NCI-H345 (cell line): ENCODE results near the gene TANC1.
A peak's percentile ranks its signal among the peaks of the same experiment; 100 is the strongest.

Source experiments
- DNase-seq: peaks from one replicate; lab custom pipeline; 2025; lab: John Stamatoyannopoulos, UW

The TANC1 gene

DNA sequence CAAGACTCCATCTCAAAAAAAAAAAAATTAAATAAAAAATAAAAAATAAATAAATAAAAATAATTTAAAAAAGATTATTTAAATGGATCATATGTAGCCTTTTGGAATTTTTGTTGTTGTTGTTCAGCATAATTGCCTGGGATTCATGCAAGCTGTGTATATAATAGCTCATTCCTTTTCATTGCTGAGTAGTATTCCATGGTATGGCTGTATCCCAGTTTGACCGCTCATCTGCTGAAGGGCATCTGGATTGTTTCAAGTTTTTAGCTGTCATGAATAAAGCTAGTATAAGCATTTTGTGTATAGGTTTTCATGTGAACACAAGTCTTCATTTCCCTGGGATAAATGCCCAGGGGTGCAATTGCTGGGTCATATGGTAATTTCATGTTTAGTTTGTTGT is 6.4 kb upstream of the TANC1 start:
- no peak for DNase-seq

DNA sequence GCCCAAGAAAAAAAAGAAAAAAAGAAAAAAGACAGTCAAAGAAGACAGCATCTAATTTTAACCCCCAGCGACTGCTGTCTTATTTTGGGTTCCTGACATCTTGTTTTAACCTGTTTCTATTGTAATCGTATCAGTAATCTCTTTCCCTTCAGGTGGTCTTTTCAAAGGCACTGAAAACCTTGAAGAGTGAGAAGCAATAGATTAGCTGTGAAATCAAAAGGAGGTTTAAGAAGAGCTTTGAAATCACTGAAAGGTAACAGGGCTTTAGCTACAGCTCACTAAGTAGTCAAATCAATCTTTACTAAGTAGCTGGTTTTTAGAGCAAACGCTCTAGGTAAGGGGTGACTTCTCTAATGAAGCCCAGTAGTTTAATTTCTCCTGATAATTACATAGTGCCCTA is 5.4 kb upstream of the TANC1 start:
- no peak for DNase-seq

DNA sequence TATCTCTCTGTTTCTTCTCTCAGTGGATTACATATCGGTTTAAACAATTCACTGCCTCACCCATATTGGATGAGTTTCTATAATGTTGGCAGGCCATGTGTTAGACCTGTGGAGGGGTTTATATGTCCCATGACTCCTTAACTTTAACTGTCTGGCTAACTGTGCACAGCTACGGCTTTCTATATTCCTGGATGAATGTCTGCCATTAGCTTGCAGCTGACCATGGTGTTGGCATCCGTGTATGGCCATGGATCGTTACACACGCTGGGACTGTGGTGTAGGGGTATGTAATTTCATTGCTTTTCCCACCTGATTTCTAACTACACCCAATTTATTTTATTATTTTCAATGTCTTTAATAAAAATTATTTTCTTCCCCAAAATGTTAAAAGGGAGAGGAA is 3.3 kb upstream of the TANC1 start:
- no peak for DNase-seq

DNA sequence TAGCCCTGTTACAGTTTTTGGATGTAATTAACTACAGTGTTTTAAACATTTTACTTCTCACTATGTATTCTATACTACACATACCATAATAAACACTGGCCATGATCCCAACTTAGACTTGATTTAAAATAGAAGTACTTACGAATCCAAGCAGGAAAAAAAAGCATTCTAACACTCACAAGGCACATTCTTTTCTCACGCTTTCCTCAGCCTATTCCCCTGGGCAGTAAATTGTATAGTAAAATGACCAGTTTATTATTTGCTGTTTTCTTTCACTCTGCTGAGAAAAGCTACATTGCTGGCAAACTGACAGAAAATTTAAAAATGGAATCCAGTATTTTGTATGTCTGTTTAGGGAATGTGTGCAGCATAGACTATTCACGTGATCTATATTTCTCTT is 2.8 kb upstream of the TANC1 start:
- no peak for DNase-seq

DNA sequence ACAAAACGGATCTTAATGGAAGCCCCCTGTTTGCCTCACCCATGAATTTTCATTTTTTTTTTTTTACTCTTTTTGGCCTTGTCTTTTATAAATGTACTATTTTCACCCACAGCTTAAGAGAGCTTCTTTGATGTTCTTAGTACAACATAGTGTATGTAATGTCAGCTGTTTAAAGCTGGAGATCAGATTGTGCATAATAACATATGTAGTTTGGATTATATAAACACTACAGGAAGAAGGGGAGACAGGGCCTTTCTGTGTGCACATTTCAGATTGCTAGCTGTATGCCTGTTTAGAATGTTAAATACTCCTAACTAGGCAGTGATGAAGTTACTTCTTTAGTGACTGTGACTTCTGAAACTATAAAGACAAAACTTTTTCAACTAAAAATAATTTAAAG is 2.1 kb upstream of the TANC1 start:
- no peak for DNase-seq

DNA sequence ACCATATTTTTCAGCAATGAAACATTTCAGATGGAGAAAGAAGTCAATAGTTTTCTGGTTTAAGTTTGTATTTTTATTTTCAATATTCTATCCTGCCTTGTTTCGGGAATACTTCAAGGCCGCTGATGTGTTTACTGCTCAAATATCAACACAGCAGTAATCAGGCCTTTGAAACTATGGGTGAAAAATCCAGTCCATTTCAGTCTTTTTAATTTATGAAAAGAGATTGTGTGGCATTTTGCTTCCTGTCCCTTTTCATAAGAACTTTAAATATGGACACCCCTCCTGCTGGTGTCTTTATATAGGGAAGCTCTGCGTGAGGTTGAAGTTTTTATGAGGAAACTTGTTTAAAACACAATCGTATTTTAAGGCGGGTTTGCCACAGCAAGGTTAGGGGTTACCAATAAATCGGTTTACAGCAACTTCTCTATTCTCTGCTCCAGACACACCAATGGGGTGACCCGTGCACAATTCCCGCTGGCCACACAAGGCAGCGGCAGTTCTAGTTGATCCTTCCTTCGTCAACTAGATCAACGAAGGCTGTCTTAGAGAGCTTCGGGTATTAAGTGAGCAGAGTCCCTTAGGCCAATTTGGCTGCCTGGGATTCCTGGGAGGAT is 1.2 kb upstream of the TANC1 start:
- no peak for DNase-seq

DNA sequence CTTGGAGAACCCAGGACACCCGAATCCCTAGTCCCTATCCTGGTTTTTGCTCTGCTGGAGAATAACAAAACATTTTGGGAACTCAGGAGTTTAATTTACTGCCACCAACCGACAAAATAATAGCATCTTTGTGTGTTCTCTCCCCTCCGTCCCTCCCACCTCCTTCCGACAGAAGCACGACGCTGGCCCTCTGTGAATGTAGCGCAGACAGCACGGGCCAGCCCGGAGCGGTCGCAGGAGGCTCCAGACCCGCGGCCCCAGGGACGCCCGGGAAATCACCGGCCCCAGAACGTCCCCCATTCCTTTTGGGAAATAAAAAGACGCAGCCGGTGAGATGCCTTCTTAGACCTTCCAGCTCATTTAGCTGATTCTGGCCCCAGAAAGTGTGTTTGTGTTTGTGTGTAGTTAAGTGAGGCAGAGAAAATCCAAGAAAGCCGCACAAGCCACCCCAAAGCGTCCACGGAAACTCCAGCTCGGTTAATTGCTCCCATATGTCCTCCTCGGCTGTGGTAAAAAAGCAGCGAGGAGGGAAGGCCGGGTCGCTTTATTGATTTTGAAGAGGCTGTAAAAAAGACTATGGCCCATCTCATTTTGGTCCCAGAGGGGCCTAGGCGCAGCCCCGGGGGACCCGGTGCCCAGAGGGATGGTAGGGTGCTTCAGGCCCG is 577 bp upstream of the TANC1 start:
- no peak for DNase-seq

DNA sequence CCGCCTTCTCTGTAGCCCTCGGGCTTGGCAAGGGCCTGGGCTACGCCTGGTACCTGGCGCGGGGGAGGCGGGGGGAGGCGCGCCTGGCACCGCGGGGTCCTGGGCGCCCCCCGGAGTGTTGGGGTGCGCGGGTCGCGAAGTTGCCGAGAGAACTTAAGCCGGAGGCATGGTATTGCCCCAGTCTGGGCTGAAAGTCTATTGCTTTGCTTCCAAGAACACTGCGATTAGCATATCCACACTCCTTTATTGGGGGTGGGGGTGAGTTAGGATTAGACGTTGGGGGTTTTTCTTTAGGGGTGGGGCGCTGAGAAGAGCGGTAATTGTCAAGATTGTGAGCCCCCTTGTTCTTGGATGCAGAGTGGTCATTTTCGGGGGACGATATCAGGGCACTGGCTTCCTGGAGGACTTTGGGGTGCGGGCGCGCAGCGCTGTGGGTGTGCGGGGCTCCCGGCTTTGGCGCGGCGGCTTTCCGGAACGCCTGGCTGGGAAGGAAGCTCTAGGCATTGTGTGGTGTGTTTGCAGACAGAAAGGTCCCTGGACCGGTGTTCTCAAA is 798 bp downstream of the TANC1 start:
- no peak for DNase-seq

DNA sequence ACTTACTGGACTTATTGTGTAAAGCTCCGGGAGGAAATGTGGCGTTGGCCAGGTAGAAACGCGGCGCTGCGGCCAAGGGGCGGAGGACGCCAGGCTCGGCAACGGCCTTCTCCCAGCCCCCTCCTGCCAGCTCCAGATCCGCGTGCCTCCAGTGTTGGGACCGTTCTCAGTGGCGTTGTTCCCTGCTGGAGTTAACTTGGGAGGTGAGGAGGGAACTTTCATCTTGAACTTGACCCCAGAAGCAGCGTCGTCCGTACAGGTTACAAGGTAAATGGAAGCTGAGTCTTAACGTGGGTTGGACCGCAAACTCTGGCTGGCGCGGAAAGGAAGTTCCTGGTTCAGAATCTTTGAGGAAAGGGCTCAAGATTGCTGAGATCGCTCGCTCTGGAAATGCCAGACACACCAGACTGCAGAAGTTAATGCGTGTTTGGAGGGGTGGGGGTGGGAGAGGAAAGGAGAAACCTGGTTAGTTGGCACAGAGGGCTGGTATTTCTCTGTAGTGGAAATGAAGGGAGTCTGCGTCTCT is 1.3 kb downstream of the TANC1 start:
- DNase-seq, result no peak

DNA sequence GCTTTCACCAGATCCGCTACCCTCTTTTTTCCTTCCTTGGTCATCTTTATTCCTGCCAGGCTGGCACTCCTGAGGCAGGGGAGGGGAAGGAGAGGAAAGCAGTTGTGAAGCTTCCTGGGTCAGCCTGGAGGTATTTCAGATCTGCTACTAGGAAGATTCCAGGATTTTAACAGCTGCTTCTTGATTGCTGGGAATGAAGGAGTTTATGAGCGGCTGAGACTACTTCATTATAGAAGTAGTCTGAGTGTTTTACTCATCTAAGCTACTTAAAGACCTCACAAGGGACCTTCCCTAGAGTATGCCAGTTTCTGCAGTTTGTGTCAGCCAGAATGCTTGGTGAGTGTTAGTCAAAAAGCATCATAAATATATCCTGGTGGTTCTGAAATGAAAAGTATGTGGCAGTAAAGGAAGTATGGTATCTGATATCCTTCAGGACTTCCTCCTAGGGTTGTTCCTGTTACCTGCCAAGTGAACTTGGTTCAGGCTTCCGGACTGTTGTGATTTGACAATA is 1.9 kb downstream of the TANC1 start:
- DNase-seq, result no peak

DNA sequence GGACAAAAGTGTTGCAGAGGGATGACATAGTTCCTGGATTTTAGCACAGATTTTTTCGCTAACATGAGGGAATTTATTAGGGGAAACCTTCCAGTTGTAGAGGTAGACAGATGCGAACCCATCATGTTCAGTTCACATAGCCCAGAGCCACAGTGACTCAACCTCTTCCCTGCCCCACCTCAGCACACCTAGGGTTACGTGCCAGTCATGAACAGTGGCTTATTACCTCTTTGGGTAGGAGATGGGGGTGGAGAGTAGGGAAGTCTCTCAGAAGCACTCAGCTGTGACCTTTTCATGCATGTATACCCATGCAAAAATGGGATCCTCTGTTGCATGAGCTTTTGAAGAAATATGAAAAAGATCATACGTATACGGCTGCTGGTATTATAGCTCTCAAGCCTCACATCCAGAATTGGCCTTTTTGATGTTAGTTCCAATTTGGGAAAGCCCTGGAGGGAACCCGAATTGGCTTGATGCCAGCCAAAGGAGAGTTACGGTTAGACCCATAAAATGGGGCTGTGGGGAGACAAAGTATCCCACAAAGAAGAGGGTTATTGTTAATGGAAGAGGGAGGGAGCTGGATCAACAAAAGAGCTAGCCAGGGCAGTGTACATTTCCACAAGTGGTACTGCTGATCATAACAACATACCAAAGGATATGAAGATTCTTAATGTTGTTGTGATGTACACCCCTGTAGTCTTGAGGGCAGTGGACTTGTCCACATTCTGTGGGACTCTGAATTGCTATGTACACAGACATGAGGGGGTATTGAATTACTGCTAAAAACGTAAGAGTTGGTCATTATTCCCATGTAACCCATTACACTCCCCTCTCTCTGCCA is 4.9 kb downstream of the TANC1 start:
- peak; percentile 86 for DNase-seq

DNA sequence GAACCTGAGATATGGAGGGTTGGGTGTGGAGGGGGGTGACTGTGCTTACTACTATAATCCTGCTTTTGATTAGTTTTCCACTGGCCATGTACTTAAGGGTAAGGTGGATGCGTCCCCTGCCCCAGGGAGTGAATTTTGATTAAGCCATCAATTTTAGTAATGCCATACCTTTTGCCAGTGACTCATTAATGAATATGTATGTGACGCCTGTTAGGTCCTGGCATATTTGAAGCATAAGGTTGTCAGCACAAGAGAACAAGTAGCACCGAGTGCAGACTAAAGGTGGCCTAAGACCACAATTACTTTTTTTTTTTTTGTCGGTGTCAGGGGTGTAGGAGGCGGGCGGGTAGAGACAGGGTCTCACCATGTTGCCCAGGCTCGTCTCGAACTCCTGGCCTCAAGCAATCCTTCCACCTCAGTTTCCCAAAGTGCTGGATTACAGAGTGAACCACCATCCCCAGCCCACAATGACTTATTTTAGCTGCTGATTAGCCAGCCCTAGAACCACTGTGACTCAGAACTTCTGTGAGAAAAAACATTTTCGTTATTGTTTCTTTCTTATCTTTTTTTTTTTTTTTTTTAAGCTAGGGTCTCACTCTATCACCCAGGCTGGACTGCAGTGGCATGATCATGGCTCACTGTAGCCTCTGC is 7.0 kb downstream of the TANC1 start:
- no peak for DNase-seq

DNA sequence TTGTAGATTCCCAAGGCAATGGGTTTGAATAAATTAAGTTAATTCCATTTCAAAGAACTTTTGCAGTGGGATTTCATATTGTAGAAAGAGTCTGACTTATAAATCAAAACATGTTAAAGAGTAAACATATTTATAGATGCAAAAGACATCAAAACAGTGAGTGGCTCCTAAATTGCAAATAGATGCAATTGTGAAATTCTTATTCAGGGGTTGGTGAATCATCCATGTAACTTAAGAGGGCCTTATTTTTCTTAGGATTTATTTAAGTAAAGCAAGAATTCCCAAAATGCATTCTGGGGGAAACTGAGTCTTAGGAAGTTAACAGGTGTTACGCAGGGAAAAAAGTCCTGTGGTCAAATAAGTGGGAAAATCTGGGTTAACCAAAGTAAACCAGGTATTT is 11.3 kb downstream of the TANC1 start:
- no peak for DNase-seq

DNA sequence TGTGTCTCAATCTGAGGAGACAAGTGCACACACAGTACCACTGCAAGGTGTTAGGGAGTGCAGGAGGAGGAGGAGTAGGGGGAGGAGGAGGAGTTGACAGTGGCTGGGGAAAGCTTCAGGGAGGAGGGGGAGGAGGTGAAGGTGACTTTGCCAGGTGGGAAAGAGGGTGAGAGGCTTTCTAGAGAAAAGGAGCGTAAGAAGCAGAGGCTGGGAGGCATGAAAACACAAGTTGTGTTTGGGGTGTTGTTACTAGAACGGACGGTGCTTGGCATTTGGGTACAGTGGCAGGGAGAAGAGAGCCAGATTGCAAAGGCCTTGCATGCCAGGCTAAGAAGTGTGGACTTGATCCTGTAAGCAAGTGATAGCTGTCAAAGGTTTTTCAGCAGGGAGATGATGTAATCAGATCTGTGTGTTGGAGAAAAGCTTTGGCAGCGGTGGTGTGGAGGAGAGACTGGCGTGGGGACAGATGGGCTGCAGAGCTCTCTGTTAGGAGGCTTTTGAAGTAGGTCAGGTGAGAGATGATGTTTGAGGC is 16.2 kb downstream of the TANC1 start:
- no peak for DNase-seq

DNA sequence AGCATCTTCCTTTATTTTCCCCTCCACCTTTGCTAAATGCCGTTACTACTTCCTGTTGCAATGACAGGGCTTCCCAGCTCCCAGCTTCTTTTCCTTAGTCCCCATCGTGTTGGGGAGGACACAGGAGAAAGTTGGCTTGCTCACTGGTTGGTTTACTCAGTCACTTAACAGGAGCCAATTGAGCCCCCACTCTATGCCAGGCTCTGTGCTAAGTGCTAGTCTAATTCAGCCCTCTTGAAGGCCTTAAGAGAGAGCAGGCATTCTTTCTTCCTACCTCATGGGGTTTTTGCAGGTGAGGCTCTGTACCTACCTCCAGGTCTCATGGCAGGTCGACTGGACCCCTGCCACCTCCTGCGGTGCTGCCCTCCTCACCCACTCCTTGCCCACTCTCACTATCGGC is 20.1 kb downstream of the TANC1 start:
- no peak for DNase-seq

DNA sequence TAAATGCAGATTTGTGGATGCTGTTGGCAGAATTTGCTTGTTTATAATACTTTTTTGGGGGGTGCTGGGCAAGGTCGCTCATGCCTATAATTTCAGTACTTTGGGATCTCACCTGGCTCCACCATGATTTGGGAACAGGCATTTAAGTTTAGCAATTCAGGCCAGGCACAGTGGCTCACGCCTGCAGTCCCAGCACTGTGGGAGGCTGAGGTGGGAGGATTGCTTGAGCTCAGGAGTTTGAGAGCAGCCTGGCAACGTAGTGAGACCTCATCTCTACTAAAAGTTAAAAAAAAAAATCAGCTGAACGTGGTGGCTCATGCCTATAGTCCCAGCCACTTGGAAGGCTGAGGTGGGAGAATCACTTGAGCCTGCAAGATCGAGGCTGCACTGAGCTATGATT is 20.7 kb downstream of the TANC1 start:
- DNase-seq, result no peak

DNA sequence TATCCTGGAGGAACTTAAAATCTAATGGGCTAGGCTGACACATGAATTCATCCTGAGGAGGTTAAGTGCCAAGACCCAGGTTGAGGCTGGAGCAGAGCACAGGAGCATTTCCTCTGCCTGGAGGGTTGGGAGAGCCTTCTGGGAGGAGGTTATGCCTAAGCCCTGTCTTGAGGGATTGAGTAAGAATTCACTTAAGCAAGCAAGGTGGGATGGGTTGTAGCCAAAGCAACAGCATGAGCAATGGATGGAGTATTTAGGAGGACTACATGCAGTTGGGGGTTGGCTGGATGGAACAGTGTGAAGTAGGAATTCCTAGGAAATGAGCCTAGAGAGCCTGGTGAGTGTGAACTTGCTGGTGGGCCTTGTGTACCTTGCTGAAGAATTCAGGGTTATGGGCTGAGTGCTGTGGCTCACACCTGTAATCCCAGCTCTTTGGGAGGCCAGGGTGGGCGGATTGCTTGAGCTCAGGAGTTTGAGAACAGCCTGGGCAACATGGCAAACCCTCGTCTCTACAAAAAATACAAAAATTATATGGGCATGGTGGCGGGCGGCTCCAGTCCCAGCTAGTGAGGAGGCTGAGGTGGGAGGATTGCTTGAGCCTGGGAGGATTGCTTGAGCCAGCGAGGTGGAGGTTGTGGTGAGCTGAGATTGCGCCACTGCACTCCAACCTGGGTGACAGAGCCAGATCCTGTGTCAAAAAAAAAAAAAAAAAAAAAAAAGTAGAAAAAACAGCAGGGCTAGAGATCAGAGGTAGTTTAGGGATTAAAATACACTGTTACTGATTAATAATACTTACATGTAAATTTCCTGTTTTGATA is 22.2 kb downstream of the TANC1 start:
- no peak for DNase-seq

DNA sequence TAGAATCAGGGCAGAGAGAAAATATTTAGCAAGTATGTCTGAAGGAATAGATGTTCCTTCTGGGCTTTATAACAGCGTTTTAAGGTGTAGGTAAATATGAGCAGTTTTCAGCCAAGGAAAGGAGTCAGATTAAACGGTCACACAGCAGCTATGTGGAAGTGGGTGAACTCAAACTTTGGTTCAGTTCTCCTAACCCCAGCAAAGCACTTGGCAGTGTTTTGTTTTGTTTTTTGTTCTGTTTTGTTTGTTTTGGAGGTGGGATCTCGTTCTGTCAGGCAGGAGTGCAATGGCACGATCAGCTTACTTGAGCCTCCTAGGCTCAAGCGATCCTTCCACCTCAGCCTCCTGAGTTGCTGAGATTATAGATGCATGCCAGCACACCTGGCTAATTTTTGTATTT is 24.6 kb downstream of the TANC1 start:
- no peak for DNase-seq

DNA sequence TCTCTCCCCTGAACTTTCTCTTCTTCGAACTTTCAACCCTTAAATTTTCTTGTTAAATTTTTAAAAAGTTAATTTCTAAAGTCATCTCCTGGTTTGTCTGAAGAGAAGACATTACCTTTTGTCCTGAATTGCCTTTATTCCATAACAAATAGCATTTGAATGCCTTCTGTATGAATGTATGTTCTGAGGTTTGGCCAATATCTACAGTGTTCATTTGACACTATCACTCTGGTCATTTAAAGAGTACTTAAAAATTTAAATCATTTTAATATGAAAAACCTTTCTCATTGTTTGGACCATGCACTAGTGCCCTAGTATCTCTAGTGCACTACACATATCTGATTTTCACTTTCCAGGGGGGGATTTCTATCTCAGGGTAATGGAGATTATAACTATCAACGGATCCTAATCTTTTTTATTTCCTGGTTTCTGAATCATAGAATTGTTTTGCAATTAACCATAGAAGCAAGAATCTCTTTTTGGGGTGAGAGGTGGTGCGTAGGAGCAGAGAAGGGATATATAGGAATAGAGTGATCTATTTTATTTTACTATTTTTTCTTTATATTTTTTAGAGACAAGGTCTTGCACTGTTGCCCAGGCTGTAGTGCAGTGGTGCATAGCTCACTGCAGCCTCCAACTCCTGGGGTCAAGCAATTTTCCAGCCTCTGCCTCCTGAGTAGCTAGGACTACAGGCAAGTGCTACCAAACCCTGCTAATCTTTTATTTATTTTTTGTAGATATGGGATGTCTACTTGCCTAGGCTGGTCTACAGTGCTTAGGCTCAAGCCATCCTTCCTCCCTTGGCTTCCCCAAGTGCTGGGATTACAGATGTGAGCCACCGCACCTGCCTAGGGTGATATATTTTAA is 25.5 kb downstream of the TANC1 start:
- DNase-seq, result no peak
